HG03159 (cell line): ENCODE results near the gene TMEM106B.

Source experiments
- ATAC-seq: cut with Tn5 transposase; IDR thresholded peaks from one replicate; pipeline ENCODE4 v1.9.1; 2021; ENCODE audit warnings: mild to moderate bottlenecking, moderate library complexity; ENCODE audit not compliant: unreplicated experiment

Gene TMEM106B

DNA sequence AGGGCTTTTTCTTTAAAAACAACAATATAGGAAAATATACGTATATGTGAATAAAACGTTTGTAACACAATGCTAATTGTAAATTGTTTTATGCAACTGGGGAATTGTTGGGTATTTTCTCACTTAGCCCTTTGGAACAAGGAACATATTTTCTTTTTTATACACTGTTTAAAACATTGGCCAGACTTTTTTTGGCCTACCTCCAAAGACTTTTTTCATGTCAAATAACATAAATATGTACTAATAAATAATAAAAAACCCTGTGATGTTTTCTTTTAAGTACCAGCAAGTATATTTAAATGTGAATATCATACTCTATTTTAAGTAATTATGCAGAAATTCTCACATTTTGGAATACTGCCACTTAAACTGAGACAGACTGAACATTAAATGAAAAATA lies 15.7 kb downstream of the TMEM106B start:
- no peak for ATAC-seq

DNA sequence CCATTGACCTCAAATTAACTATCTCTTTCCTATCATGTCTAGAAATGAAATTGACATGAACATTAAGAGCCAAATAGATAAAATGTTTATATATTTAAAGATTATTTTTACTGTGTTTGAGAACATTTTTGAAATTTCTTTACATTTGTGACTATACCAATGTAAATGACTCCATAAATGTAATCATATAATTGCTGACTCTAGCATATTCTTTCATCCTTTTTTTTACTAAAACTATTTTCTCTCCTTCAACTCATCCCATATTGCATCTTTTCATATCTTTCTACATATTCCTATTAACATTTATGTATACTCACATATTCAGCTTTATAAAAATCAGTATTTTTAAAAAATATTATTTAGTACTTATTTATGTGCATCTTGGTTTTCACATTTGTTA lies 16.9 kb downstream of the TMEM106B start:
- no peak for ATAC-seq

DNA sequence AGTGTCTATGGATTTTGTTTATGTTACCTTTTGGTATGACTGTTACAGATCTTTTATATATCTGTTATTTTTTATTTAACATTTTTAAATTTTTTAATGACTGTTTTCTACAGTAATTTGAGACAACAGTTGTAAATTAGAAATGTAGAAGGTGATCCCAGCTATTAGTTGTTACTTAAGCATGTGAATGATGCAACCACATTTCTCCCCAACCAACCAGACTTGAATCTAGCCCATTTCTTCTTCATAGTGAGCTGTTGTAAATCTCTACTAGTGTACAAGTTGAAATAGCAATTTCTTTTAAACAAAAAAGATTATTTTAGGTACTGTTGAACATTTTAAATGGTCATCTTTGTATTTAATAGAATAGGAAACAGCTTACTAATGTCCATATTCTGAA lies 18.0 kb downstream of the TMEM106B start:
- no peak for ATAC-seq

DNA sequence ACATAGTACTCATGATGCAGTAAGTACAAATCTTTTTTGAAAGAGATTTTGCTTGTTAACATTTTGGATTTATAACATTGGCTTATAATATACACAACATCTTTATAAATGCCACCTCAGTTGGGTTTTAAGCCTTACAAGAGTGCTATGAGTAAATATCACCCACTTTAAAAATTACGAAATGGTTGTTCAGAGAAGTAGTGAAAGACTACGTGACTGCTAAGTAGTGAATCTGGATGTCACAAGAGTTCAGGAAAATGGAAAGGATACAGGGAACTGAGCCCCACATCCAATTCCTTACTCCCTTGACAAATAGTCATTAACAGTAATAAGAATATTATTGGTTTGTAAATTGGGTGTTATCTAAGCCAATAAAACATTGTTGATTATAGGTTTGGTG lies 20.0 kb downstream of the TMEM106B start:
- no peak for ATAC-seq

DNA sequence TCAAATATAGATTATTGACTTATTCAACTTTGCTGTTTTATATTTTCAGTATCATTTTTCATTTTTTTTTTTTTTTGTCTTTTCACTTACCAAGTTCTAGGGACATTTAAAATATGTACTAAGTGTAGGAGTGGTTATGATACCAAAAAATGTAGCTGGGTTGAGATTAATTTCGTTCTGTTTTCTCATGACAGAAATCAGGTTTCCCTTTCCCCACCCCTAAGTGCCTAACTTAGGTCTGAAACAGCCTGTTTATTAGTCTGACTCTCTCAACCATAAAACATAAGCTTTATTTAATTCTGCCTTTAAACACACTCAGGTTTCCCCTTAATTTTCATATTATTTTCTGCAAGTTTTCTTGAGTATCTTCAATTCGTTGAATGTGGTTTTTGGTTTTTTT lies 22.1 kb downstream of the TMEM106B start:
- ATAC-seq, result no peak

- ATAC-seq, result no peak
These were observed 23.3 kb downstream of the TMEM106B start for GRCh38 chr7:12234334-12234865.

DNA sequence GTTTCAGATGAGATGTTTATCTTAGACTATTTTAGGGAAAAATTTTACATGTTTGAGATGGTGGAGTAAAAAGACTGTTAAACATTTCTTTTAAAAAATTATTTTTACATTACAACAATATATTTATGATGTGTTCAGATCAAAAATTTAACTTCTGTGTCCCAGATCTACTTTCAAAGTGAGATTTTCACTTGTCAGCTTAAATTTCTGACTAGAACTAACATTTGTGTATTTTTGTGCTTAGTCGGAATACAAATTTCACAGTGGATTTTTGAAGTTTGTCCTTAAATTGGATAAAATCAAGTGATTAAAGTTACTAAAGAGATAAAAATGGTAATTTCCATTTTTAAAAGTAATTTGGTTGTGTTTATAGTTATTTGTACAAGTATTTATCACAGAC lies 24.9 kb downstream of the TMEM106B start:
- no peak for ATAC-seq

- no peak for ATAC-seq
These were observed 25.9 kb downstream of the TMEM106B start for GRCh38 chr7:12237007-12237406.

DNA sequence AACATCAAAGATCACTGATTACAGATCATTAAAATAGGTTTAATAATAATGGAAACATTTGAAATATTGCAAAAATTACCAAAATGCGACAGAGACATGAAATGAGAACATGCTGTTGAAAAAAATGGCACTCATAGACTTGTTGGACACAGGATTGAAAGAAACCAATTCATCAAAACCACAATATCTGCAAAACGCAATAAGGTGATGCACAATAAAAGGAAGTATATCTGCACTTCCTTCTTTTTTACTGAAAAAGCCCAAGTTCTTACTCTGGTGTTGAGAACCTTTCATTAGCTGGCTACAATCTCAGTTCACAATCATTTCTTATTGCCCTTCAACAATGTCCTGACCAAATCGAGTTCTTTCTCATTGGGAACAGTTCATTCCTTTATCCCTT lies 28.7 kb downstream of the TMEM106B start:
- ATAC-seq, result no peak

GRCh38 chr7:12244129-12244528 lies 33.0 kb downstream of the TMEM106B start:
- ATAC-seq, result no peak

- ATAC-seq, result no peak
These were observed 33.6 kb downstream of the TMEM106B start for GRCh38 chr7:12244694-12245093.

GRCh38 chr7:12249706-12250105 lies 38.6 kb downstream of the TMEM106B start:
- no peak for ATAC-seq

- ATAC-seq, result no peak
These were observed 39.1 kb downstream of the TMEM106B start for GRCh38 chr7:12250232-12250631.

DNA sequence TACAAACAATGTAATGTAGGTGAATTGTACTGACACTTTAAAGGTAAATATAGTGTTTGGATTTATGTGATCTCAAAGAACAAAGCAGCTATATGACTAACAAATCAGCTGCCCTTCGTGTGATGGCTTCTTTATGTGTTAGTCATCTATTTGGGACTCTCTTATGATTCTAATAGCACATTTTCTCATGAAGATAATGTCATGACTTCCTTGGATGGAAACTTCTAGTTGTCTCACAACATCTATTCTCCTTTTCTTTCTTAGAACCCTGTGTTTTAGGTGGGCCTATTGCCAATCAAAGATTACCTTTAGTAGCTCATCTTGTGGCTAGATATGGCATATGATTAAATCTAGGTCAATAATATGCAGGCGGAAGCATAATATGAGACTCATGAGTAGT lies 45.0 kb downstream of the TMEM106B start:
- ATAC-seq, result no peak

GRCh38 chr7:12257582-12257981 lies 46.5 kb downstream of the TMEM106B start:
- ATAC-seq, result peak; percentile 100

GRCh38 chr7:12258074-12258473 lies 47.0 kb downstream of the TMEM106B start:
- ATAC-seq, result no peak

DNA sequence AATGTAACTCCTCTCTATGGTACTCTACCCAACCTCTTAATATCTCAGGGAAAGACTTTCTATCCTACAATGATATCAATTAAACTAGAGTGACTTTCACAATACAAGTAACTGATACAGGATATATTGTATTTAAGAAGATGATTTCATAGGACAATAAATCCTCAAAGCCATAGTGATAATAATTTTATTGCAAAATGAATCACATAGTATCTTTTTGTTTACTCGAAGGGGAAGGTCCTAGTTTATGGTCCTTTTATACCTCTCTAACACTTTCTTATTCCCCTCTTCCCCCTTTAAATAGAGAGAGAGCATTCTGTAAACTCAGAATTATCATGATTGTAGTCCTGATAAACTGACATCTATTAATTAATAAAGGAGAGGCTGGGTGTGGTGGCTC lies 56.4 kb downstream of the TMEM106B start:
- no peak for ATAC-seq

DNA sequence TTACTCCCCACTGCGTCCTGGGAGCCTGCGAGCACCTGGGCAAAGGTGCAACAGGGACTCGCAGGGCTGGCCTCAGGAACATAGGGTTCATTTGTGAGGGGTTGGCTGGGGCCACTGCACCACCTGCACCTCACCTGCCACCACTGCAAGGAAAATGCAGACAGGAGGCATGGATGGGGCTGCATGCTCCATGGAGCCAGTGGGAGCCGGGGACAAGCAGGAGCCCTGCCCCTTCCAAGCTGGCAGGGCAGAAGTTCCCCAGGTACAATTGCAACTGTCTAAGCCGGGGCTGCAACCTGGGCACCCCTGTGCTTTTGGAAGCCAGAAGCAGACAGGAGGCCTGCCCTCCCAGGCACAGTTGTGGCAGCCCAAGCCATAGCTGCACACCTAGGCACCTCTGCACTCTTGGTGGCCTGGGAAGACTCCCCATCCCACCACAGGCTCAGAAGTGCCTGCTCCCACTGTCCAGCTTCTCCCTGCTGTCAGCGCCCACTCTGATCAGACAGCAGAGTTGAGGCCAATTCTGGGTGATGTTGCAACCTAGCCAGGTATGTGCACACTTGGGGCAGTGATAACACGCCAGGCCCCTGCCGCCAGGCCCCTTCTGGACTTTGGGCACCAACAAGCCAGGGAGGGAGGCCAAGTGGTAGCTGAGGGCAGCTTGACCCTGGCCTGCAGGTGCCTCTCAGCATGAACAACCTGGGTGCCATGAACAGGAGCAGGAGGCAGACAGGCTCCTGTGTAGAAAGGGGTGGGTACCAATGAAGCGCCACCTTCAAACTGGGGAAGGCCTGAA lies 58.2 kb downstream of the TMEM106B start:
- no peak for ATAC-seq

GRCh38 chr7:12281038-12281437 lies 69.9 kb downstream of the TMEM106B start:
- no peak for ATAC-seq

DNA sequence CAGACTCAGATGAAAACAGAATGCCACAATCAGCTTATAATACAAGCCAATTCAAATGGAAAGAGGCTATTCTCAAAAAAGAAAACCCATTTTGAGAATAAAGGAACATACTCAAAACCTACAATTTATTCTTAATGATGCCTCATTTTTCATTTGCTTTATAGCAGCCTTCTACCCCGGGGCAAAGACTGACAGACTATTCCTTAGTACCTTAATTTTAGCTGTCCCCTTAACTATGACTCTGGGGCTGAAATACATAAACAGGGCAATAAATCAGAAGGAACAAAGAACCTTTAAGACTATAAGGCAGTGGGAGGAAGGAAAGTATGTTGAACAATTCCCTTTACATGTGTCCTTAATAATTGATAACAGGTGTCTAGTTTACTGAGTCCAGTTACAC lies 76.8 kb downstream of the TMEM106B start:
- no peak for ATAC-seq

- no peak for ATAC-seq
These were observed 78.9 kb downstream of the TMEM106B start for GRCh38 chr7:12289996-12290395.

DNA sequence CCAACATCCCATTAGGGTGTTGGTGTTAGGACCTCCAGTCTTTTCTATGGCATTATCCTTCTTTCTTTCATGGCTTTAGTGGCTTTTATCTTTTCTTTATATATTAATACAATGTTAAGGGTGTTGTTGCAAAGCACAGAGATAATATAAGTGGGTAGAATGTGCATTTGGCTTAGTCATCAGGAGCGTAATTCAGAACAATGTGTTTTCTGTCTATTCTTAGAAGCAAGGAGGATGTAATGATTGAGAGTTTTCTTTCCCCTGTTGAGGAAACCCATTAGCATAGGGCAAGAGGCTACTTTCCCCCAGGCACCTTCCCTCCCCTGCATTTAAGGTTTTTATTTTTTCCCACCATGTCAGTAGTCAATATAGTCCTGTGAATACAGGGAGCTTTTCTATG lies 79.7 kb downstream of the TMEM106B start:
- no peak for ATAC-seq

GRCh38 chr7:12291870-12292269 lies 80.8 kb downstream of the TMEM106B start:
- ATAC-seq, result no peak
